MM.1S (cell line): ENCODE data around the gene KCNJ11.

Source experiments
- EZH2 ChIP-seq: fragments of 300-600 bp; sonication (generic); optimal IDR thresholded peaks from 2 replicates; pipeline ENCODE3; 2017; ENCODE audit warnings: low read depth, mild to moderate bottlenecking, antibody characterized with exemption, low read length, mixed read lengths
- EZH2phosphoT487 ChIP-seq: fragments of 300-600 bp; sonication (generic); IDR thresholded peaks from 2 replicates; pipeline ENCODE4 v1.6.1; 2018; ENCODE audit warnings: antibody characterized with exemption, low read length

- no peak for TF ChIP-seq EZH2
- TF ChIP-seq EZH2phosphoT487 = no peak
These were observed 5.0 kb upstream of the KCNJ11 start for GRCh38 chr11:17393472-17393871.
